HCT116 (cell line): ENCODE data around the gene ZNF808.

Experiments used
- CBX3 ChIP-seq: IDR thresholded peaks from 2 replicates; pipeline ENCODE4 v1.6.1; 2012; ENCODE audit warnings: low read depth
- CEBPB ChIP-seq: IDR thresholded peaks from 2 replicates; pipeline ENCODE4 v1.6.1; 2012; ENCODE audit warnings: low read depth
- EZH2 ChIP-seq: fragments of 200-600 bp; sonication (generic); IDR thresholded peaks from 2 replicates; pipeline ENCODE4 v1.6.1; 2017; ENCODE audit warnings: antibody characterized with exemption, mixed run types
- FOSL1 ChIP-seq: IDR thresholded peaks from 2 replicates; pipeline ENCODE4 v1.6.1; 2012; ENCODE audit warnings: low read depth
- POLR2A ChIP-seq: IDR thresholded peaks from 2 replicates; pipeline ENCODE4 v1.7.0; 2011; ENCODE audit warnings: borderline replicate concordance; ENCODE audit not compliant: insufficient read depth, insufficient read length; ENCODE audit errors: extremely low read depth
- POLR2AphosphoS5 ChIP-seq: IDR thresholded peaks from 2 replicates; pipeline ENCODE4 v1.6.1; 2011; ENCODE audit warnings: mild to moderate bottlenecking, low read depth, low read length, moderate library complexity
- RAD21 ChIP-seq: IDR thresholded peaks from 2 replicates; pipeline ENCODE4 v1.6.1; 2012; ENCODE audit warnings: low read depth, mild to moderate bottlenecking
- SP1 ChIP-seq: IDR thresholded peaks from 2 replicates; pipeline ENCODE4 v1.6.1; 2012; ENCODE audit warnings: low read depth
- SRF ChIP-seq: IDR thresholded peaks from 2 replicates; pipeline ENCODE4 v1.6.1; 2012; ENCODE audit warnings: low read depth
- TF ChIP-seq, protein P1 (sequence below), 3 experiments: fragments of 200-600 bp in 1 of 3; sonication (generic) in 1 of 3; IDR thresholded peaks in 2 of 3; conservative IDR thresholded peaks in 1 of 3; 2 replicates each; pipeline ENCODE4 v1.5.1; 2012 to 2017; ENCODE audit warnings: low read depth in 2 of 3, low read length in 2 of 3, antibody characterized with exemption in 1 of 3, borderline replicate concordance in 1 of 3, control low read depth in 1 of 3, mild to moderate bottlenecking in 1 of 3, mixed read lengths in 1 of 3, mixed run types in 1 of 3, moderate library complexity in 1 of 3; ENCODE audit not compliant: insufficient read depth in 1 of 3
- TF ChIP-seq, protein P2 (sequence below): IDR thresholded peaks from 2 replicates; pipeline ENCODE4 v1.6.1; 2012

DNA sequence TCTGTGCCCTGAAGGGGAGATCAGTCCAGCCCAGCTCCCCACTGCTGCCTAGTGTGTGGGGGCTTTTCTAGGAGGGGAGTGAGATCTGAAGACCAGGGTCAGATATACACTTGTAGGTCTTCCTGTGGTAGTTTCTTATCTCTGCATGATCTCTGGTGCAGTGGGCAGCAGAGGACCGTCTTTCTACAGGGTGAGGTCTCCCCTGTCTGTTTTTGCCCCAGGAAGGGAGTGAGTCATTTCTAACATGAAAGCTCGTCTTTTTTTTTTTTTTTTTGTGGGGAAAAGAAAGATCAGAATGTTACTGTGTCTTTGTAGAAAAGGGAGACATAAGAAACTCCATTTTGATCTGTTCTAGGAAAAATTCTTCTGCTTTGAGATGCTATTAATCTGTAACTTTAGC, 8.8 kb upstream of the ZNF808 start:
- TF ChIP-seq CBX3 = no peak
- TF ChIP-seq CEBPB = no peak
- TF ChIP-seq, protein P1, sequence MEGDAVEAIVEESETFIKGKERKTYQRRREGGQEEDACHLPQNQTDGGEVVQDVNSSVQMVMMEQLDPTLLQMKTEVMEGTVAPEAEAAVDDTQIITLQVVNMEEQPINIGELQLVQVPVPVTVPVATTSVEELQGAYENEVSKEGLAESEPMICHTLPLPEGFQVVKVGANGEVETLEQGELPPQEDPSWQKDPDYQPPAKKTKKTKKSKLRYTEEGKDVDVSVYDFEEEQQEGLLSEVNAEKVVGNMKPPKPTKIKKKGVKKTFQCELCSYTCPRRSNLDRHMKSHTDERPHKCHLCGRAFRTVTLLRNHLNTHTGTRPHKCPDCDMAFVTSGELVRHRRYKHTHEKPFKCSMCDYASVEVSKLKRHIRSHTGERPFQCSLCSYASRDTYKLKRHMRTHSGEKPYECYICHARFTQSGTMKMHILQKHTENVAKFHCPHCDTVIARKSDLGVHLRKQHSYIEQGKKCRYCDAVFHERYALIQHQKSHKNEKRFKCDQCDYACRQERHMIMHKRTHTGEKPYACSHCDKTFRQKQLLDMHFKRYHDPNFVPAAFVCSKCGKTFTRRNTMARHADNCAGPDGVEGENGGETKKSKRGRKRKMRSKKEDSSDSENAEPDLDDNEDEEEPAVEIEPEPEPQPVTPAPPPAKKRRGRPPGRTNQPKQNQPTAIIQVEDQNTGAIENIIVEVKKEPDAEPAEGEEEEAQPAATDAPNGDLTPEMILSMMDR (IDR thresholded peaks at IDR 0.05 in 2 of 3, conservative IDR thresholded peaks at IDR 0.05 in 1 of 3; ENCODE audit: borderline replicate concordance in 1 of 3, insufficient read depth in 1 of 3, low read depth in 2 of 3, low read length in 2 of 3) = no peak
- no peak for TF ChIP-seq SRF
- no peak for TF ChIP-seq SP1
- TF ChIP-seq EZH2 = no peak
- TF ChIP-seq POLR2AphosphoS5 = no peak
- TF ChIP-seq RAD21 = no peak
- TF ChIP-seq, protein P2, sequence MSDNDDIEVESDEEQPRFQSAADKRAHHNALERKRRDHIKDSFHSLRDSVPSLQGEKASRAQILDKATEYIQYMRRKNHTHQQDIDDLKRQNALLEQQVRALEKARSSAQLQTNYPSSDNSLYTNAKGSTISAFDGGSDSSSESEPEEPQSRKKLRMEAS = no peak
- no peak for TF ChIP-seq FOSL1
- no peak for TF ChIP-seq POLR2A
